HG02885 (cell line): ENCODE measurements around the gene KCNJ15.
"Not testable (repeated sequence)": the region's sequence is repeated elsewhere in the genome, so short reads cannot be mapped to it uniquely, and the experiment has no call there.

Experiments used
- ATAC-seq: cut with Tn5 transposase; IDR thresholded peaks from one replicate; pipeline ENCODE4 v1.9.1; 2021; ENCODE audit warnings: mild to moderate bottlenecking; ENCODE audit not compliant: unreplicated experiment, poor library complexity

Gene KCNJ15

GRCh38 chr21:38256599-38257302 lies at the start of gene KCNJ15:
KCNJ15 (plus strand) TSS chr21:38256991; CDS start chr21:38299262, 42,271 bp downstream.
- ATAC-seq: no peak

- ATAC-seq: no peak
Observed at GRCh38 chr21:38208118-38208517, 48.7 kb upstream of the KCNJ15 start.

DNA sequence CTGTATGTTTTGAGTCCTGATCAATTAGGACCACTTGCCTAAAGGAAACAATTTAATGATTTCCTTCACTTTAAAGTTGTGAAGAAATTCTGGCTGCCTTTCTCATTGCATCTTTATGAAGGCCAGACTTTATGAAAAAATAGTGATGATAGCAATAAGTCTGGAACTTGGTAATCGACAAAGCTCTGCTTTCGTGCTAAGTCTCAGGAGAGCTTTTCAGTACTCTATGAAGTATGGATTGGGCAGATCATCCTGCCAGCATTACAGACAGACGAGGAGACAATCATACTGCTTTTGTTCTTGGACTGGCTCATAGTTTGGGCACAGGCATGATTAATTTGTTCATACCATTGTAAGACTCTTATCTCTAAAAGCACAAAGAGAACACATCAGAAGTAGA lies 45.5 kb upstream of the KCNJ15 start:
- no peak for ATAC-seq

- no peak for ATAC-seq
Observed at GRCh38 chr21:38212706-38213105, 44.1 kb upstream of the KCNJ15 start.

GRCh38 chr21:38219049-38219628 lies 37.7 kb upstream of the KCNJ15 start:
- peak; percentile 77 for ATAC-seq

- no peak for ATAC-seq
Observed at GRCh38 chr21:38220270-38220737, 36.5 kb upstream of the KCNJ15 start.

- no peak for ATAC-seq
Observed at GRCh38 chr21:38221594-38221993, 35.2 kb upstream of the KCNJ15 start.

- no peak for ATAC-seq
Observed at GRCh38 chr21:38223893-38224540, 32.8 kb upstream of the KCNJ15 start.

GRCh38 chr21:38227401-38227800 lies 29.4 kb upstream of the KCNJ15 start:
- ATAC-seq: no peak

- ATAC-seq: no peak
Observed at GRCh38 chr21:38228115-38228514, 28.7 kb upstream of the KCNJ15 start.

GRCh38 chr21:38228537-38228936 lies 28.3 kb upstream of the KCNJ15 start:
- no peak for ATAC-seq

GRCh38 chr21:38229260-38229877 lies 27.4 kb upstream of the KCNJ15 start:
- no peak for ATAC-seq

GRCh38 chr21:38234395-38235142 lies 22.2 kb upstream of the KCNJ15 start:
- no peak for ATAC-seq

- ATAC-seq: not testable (repeated sequence)
Observed at GRCh38 chr21:38235251-38235650, 21.5 kb upstream of the KCNJ15 start.

DNA sequence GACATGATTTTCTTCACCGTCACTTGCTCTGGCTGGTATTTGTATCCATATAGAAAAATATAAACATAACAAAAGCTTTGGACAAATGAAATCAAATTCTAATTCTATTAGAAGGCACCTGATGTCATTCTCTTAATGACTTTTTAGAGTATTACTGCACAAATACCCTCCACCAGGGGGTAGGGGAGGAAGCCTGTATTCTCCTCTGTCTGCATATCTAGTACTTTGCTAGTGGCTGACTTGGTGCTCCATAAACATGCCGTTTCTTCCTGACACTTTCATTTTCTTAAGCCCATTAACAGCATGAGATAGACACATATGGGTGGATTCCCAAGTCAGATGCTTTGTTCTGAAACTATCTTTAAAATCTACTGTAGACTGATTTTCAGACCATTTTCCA lies 20.6 kb upstream of the KCNJ15 start:
- no peak for ATAC-seq

GRCh38 chr21:38239672-38240071 lies 17.1 kb upstream of the KCNJ15 start:
- ATAC-seq: no peak

DNA sequence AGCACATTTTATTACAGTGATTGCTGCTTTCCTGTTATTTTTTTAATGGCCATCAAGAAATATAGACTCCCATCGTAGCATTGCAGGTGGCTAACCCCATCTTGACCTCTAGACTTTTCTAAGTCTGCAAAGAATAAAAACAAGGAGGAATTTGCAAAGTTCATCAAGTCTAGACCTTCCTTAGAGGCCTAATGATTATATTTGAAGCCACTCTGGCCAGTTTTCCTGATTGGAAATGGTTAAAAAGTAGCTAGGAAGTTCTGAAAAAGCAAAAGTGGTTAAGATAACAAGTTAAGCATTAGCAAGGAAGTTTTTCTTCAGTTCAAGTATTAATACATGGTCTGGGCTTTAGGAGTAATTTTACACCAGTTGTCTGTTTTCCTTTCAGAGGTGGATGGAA lies 16.7 kb upstream of the KCNJ15 start:
- no peak for ATAC-seq

DNA sequence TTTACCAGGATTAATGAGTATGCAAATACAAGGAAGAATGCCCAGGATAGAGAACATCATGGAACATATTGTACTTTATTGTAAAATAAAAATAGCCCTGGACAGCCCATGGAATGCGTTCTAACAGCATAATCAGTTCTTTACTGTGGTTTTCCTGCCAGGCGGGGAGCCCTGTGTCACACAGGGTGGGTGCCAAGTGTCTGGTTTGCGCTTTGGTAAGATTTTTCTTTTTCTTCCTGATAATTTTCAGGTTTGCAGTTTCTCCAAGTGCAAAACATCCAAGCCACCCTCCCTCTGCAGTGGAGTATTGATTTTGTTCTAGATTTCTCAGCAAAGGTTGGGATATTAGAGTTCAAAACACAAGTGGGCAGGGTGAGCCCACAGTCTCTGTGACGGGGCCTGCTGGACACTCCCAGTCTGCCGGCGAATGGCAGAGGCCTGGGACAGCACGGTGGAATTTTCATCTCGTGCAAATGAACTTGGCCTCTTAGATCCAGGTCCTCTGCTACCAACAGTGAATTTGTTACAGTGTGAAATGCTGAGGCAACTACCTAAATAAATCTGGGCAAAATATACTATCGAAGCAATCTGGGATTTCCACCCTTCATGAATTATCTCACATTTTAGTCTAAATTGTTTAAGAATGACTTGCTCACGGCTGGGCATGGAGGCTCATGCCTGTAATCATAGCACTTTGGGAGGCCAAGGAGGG lies 15.6 kb upstream of the KCNJ15 start:
- ATAC-seq: no peak

DNA sequence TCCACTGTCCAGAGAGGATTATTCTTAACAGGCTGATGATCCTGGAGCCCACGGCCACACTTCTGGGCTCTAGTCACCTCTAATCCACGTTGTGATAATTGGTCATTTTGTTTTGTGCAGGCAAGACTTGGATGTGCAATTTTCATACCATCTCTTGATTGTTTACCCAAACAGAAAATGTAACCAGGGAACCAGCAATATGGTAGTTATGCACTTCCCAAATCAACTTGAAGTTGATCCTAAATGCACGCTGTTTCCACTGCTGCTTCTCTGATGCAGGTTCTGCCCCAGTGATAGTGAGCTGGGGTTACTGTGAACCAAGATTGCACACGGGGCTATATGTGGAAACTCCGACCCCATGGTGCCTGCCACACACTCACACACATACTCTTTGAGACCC lies 14.7 kb upstream of the KCNJ15 start:
- ATAC-seq: no peak
